HEK293T (cell line): ENCODE measurements around the gene SSH2.

Source experiments
- CTCF ChIA-PET: fragments of 350-600 bp; formaldehyde crosslinking; extraction: SDS; loops from one replicate; lab custom pipeline; 2021; ENCODE audit warnings: antibody characterized with exemption, inconsistent platforms; lab: Yijun Ruan, JAX
- POLR2A ChIA-PET: fragments of 350-600 bp; formaldehyde crosslinking; extraction: SDS; loops from one replicate; lab custom pipeline; 2020; ENCODE audit warnings: antibody characterized with exemption, inconsistent platforms; lab: Yijun Ruan, JAX
- DNase-seq: peaks from one replicate; pipeline ENCODE4 v3.0.0; 2012; ENCODE audit warnings: mixed read lengths; ENCODE audit errors: extremely low spot score
- ARNT ChIP-seq: fragments of 450-650 bp; IDR thresholded peaks from 2 replicates; pipeline ENCODE4 v1.6.1; 2017; ENCODE audit warnings: mild to moderate bottlenecking
- BHLHE40 ChIP-seq: fragments of 450-650 bp; IDR thresholded peaks from 2 replicates; pipeline ENCODE4 v1.6.1; 2016; ENCODE audit warnings: mild to moderate bottlenecking, moderate library complexity, borderline replicate concordance
- CTBP1 ChIP-seq: fragments of 450-650 bp; IDR thresholded peaks from 2 replicates; pipeline ENCODE4 v1.6.1; 2016; ENCODE audit warnings: borderline replicate concordance
- ELF4 ChIP-seq: fragments of 450-650 bp; IDR thresholded peaks from 2 replicates; pipeline ENCODE4 v1.6.1; 2017; ENCODE audit warnings: antibody characterized with exemption
- FOXA1 ChIP-seq: fragments of 450-650 bp; IDR thresholded peaks from 2 replicates; pipeline ENCODE4 v1.6.1; 2016; ENCODE audit warnings: mild to moderate bottlenecking
- FOXK2 ChIP-seq: fragments of 450-650 bp; IDR thresholded peaks from 2 replicates; pipeline ENCODE4 v1.6.1; 2016; ENCODE audit warnings: mild to moderate bottlenecking
- FOXM1 ChIP-seq: fragments of 450-650 bp; IDR thresholded peaks from 2 replicates; pipeline ENCODE4 v1.6.1; 2017; ENCODE audit warnings: mild to moderate bottlenecking, borderline replicate concordance
- HDGF ChIP-seq: fragments of 450-650 bp; IDR thresholded peaks from 2 replicates; pipeline ENCODE4 v1.6.1; 2017; ENCODE audit warnings: antibody characterized with exemption, borderline replicate concordance
- L3MBTL2 ChIP-seq: fragments of 450-650 bp; conservative IDR thresholded peaks from 2 replicates; pipeline ENCODE4 v1.6.1; 2016; ENCODE audit warnings: mild to moderate bottlenecking
- LEF1 ChIP-seq: fragments of 450-650 bp; IDR thresholded peaks from 2 replicates; pipeline ENCODE4 v1.6.1; 2017; ENCODE audit warnings: mild to moderate bottlenecking, borderline replicate concordance
- NFRKB ChIP-seq: fragments of 450-650 bp; IDR thresholded peaks from 2 replicates; pipeline ENCODE4 v1.6.1; 2016; ENCODE audit warnings: mild to moderate bottlenecking, moderate library complexity
- PKNOX1 ChIP-seq: fragments of 450-650 bp; IDR thresholded peaks from 2 replicates; pipeline ENCODE4 v1.6.1; 2016
- SP1 ChIP-seq: fragments of 450-650 bp; IDR thresholded peaks from 2 replicates; pipeline ENCODE4 v1.6.1; 2017
- SUZ12 ChIP-seq: fragments of 450-650 bp; IDR thresholded peaks from 2 replicates; pipeline ENCODE4 v1.6.1; 2016; ENCODE audit warnings: mild to moderate bottlenecking
- TARDBP ChIP-seq: fragments of 450-650 bp; IDR thresholded peaks from 2 replicates; pipeline ENCODE4 v1.6.1; 2016
- ZNF384 ChIP-seq: fragments of 450-650 bp; IDR thresholded peaks from 2 replicates; pipeline ENCODE4 v1.6.1; 2016

SSH2 gene

GRCh38 chr17:29707212-29707571 is 222.8 kb downstream of the SSH2 start:
- POLR2A ChIA-PET, result no interaction called here
- no peak for TF ChIP-seq ZNF384
- TF ChIP-seq LEF1, result no peak
- TF ChIP-seq FOXM1, result no peak
- TF ChIP-seq L3MBTL2, result no peak
- no peak for TF ChIP-seq TARDBP
- no peak for TF ChIP-seq NFRKB
- TF ChIP-seq ARNT, result no peak
- TF ChIP-seq CTBP1, result no peak
- TF ChIP-seq PKNOX1, result no peak
- no peak for TF ChIP-seq BHLHE40
- CTCF ChIA-PET, result no interaction called here
- DNase-seq, result no peak

GRCh38 chr17:29706045-29706431 is 224.0 kb downstream of the SSH2 start:
- DNase-seq, result no peak
- TF ChIP-seq PKNOX1 (no peak), SP1 (no peak), LEF1 (no peak), HDGF (no peak), BHLHE40 (no peak), ARNT (no peak), SUZ12 (no peak), CTBP1 (no peak), FOXA1 (no peak), ELF4 (no peak), FOXK2 (no peak), ZNF384 (no peak)
- ChIA-PET CTCF (no interaction called here), POLR2A (no interaction called here)

GRCh38 chr17:29705386-29705785 is 224.6 kb downstream of the SSH2 start:
- POLR2A ChIA-PET, result no interaction called here
- CTCF ChIA-PET, result interaction anchor here (1.0 kb wide), 1 partner anchor 8 kb away, joined by 4 read pairs; no protein-coding TSS in a partner anchor
- DNase-seq, result no peak
- TF ChIP-seq FOXK2 (no peak), TARDBP (no peak), ZNF384 (no peak), CTBP1 (no peak), SP1 (no peak), L3MBTL2 (no peak), FOXM1 (no peak)

- no peak for DNase-seq
- ChIA-PET POLR2A (no interaction called here), CTCF (interaction anchor here (0.5 to 1.4 kb wide), 4 partner anchors 18 to 327 kb away, joined by 3 to 7 read pairs (median 4); no protein-coding TSS in a partner anchor)
- no peak for TF ChIP-seq ARNT
- TF ChIP-seq FOXM1, result no peak
Measured at GRCh38 chr17:29699283-29699682, 230.7 kb downstream of the SSH2 start.

GRCh38 chr17:29698837-29699236 is 231.2 kb downstream of the SSH2 start:
- DNase-seq, result no peak
- TF ChIP-seq SP1 (no peak), BHLHE40 (no peak), ELF4 (no peak), ARNT (no peak), FOXK2 (no peak), TARDBP (no peak), SUZ12 (no peak), NFRKB (no peak), PKNOX1 (no peak), L3MBTL2 (no peak), FOXM1 (no peak), FOXA1 (no peak), LEF1 (no peak), HDGF (no peak), ZNF384 (no peak), CTBP1 (no peak)
- CTCF ChIA-PET, result interaction anchor here (0.6 to 1.4 kb wide), 3 partner anchors 18 to 479 kb away, joined by 3 to 4 read pairs (median 3); no protein-coding TSS in a partner anchor
- POLR2A ChIA-PET, result no interaction called here

- DNase-seq, result no peak
- POLR2A ChIA-PET, result no interaction called here
- TF ChIP-seq L3MBTL2, result no peak
- TF ChIP-seq LEF1, result no peak
- no peak for TF ChIP-seq ZNF384
- TF ChIP-seq BHLHE40, result no peak
- TF ChIP-seq CTBP1, result no peak
- no peak for TF ChIP-seq TARDBP
- no peak for TF ChIP-seq NFRKB
- TF ChIP-seq FOXA1, result no peak
- TF ChIP-seq SP1, result no peak
- TF ChIP-seq ELF4, result no peak
- no peak for TF ChIP-seq ARNT
- TF ChIP-seq PKNOX1, result no peak
- TF ChIP-seq SUZ12, result no peak
- no peak for TF ChIP-seq FOXM1
- TF ChIP-seq FOXK2, result no peak
- TF ChIP-seq HDGF, result no peak
- CTCF ChIA-PET, result interaction anchor here (0.6 to 1.4 kb wide), 2 partner anchors 17 to 478 kb away, joined by 3 to 4 read pairs; no protein-coding TSS in a partner anchor
Measured at GRCh38 chr17:29698019-29698777, 231.8 kb downstream of the SSH2 start.
